Adipocyte (in vitro differentiated cells): ENCODE data around the gene TMEM131L.

Experiments used
- DNase-seq: peaks from one replicate; pipeline ENCODE4 v3.0.0-alpha.2; 2015; ENCODE audit warnings: low read depth
- H3K27me3 ChIP-seq: replicated peaks from 2 replicates; pipeline ENCODE4 v1.7.0; 2013; ENCODE audit warnings: mild to moderate bottlenecking, low read length, moderate library complexity; ENCODE audit not compliant: control insufficient read depth, insufficient read depth
- H3K36me3 ChIP-seq: 2 replicates; pipeline ENCODE4 v1.7.0; 2013; ENCODE audit warnings: low read length, mild to moderate bottlenecking, moderate library complexity; ENCODE audit not compliant: control insufficient read depth, insufficient read depth, severe bottlenecking
- H3K4me1 ChIP-seq: 2 replicates; pipeline ENCODE4 v1.7.0; 2013; ENCODE audit warnings: mild to moderate bottlenecking, low read length, moderate library complexity; ENCODE audit not compliant: control insufficient read depth, insufficient read depth
- H3K4me3 ChIP-seq: 2 replicates; pipeline ENCODE4 v1.7.0; 2013; ENCODE audit warnings: mild to moderate bottlenecking, low read length, moderate library complexity
- H3K9ac ChIP-seq: 2 replicates; pipeline ENCODE4 v1.7.0; 2013; ENCODE audit warnings: mild to moderate bottlenecking, low read length, moderate library complexity
- H3K9me3 ChIP-seq: 2 replicates; pipeline ENCODE4 v1.7.0; 2013; ENCODE audit warnings: mild to moderate bottlenecking, low read length, moderate library complexity; ENCODE audit not compliant: control insufficient read depth

The TMEM131L gene

DNA sequence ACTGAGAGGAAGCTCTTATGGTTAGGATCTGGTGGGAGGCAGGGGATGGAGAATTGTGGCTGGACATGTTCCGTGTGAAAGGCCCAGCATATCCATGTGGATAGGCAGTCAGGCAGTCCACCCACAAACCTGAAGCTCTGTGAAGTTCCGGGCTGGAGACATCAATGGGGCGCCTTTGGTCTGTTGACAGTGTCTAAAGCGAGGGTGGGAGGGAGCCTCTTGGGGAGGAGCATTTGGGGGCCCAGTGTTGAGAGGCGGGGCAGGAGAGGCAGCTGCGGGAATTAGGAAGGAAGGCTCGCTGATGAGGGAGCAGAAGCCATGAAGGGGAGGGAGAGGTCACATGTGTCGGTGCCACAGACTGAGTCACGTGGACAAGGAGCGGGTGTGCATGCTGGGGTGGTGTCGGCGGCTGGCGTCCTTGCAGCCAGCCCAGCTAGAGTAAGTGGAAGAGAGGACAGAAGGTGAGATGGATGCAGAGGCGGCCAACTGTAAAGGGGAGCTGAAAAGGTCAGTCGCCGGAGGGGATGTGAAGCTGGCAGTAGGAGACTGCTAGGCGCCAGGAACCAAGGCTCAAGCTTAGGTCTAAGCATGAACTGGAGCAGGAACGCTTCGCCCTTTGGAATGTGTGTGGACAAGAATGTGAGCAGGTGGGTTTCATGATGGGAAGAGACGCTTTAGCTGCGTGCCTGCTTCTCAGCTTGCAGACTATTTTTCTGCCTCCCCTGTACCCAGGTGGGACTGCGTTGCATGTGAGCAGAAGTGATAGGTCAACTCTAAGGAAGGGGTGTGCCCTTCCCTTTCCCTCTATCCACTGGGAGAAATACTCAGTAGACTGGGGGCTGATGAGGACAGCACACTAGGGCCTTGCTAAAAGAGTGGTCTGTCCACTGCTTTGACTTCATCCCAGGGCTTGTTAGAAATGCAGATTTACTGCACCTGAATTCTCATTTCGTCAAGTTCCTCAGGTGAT lies 174.0 kb downstream of the TMEM131L start:
- Histone ChIP-seq H3K27me3 (no peaks in the 10 kb centered on the region), H3K4me1 (no peaks in the 10 kb centered on the region), H3K4me3 (no peak overlapping the region), H3K36me3 (peaks cover 3% of the 10 kb centered on the region), H3K9ac (no peak overlapping the region), H3K9me3 (no peaks in the 10 kb centered on the region)
- DNase-seq: no peak

- Histone ChIP-seq H3K36me3 (no peaks in the 10 kb centered on the region), H3K9ac (no peak overlapping the region), H3K4me1 (no peaks in the 10 kb centered on the region), H3K9me3 (no peaks in the 10 kb centered on the region), H3K27me3 (no peaks in the 10 kb centered on the region), H3K4me3 (no peak overlapping the region)
- DNase-seq: no peak
Observed at GRCh38 chr4:153641532-153641931, 175.4 kb downstream of the TMEM131L start.

- Histone ChIP-seq H3K4me3 (no peak overlapping the region), H3K9ac (no peak overlapping the region), H3K4me1 (no peaks in the 10 kb centered on the region), H3K36me3 (no peaks in the 10 kb centered on the region), H3K9me3 (no peaks in the 10 kb centered on the region), H3K27me3 (no peaks in the 10 kb centered on the region)
- peak; percentile 49 for DNase-seq
Observed at GRCh38 chr4:153643406-153644383, 177.5 kb downstream of the TMEM131L start.

DNA sequence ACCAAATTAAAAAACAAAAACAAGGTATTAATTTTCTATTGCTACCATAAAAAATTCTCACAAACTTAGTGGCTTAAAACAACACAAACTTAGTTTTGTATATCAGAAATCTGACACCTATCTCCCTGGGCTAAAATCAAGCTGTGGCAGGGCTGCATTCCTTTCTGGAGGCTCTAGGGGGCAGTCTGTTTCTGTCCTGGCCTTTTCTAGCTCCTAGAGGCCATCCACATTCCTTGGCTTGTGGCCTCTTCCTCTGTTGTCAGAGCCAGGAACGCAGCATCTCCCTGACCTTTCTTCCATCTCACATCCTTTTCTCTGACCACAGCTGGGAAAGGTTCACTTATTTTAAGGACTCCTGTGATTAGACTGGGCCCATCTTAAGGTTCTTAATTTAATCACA lies 179.0 kb downstream of the TMEM131L start:
- H3K4me3 ChIP-seq: no peak overlapping the region
- no peaks in the 10 kb centered on the region for H3K27me3 ChIP-seq
- H3K9me3 ChIP-seq: no peaks in the 10 kb centered on the region
- H3K36me3 ChIP-seq: no peaks in the 10 kb centered on the region
- no peak overlapping the region for H3K9ac ChIP-seq
- DNase-seq: no peak
- no peaks in the 10 kb centered on the region for H3K4me1 ChIP-seq

- H3K36me3 ChIP-seq: no peaks in the 10 kb centered on the region
- no peak overlapping the region for H3K4me3 ChIP-seq
- H3K9me3 ChIP-seq: no peaks in the 10 kb centered on the region
- peak; percentile 62 for DNase-seq
- no peak overlapping the region for H3K9ac ChIP-seq
- no peaks in the 10 kb centered on the region for H3K27me3 ChIP-seq
- no peaks in the 10 kb centered on the region for H3K4me1 ChIP-seq
Observed at GRCh38 chr4:153646261-153646660, 180.1 kb downstream of the TMEM131L start.

GRCh38 chr4:153646978-153647377 lies 180.8 kb downstream of the TMEM131L start:
- Histone ChIP-seq H3K36me3 (no peaks in the 10 kb centered on the region), H3K27me3 (no peaks in the 10 kb centered on the region), H3K4me1 (peaks cover 3% of the 10 kb centered on the region), H3K4me3 (no peak overlapping the region), H3K9me3 (no peaks in the 10 kb centered on the region), H3K9ac (no peak overlapping the region)
- DNase-seq: no peak

DNA sequence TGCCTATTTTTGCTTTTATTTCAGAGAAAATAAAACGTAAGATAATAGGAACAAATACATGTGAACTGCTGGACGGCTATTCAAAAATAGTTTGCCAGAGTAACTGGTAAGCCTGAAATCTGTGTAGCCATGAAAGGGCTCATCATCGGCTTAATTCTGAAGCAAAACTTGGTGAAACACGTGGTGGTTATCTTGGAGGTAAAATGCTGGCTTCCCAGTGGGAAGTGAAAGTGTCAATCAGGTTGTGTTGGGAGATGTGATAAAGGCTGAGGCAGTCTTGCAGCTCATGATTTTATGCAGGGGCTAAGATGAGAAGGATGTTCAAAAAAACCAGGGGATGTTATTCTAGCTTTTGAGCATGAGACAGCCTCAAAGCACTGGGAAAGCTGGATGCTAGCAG lies 181.8 kb downstream of the TMEM131L start:
- H3K36me3 ChIP-seq: no peaks in the 10 kb centered on the region
- H3K4me1 ChIP-seq: peaks cover 5% of the 10 kb centered on the region
- H3K4me3 ChIP-seq: no peak overlapping the region
- no peaks in the 10 kb centered on the region for H3K9me3 ChIP-seq
- DNase-seq: no peak
- H3K9ac ChIP-seq: no peak overlapping the region
- H3K27me3 ChIP-seq: no peaks in the 10 kb centered on the region

DNA sequence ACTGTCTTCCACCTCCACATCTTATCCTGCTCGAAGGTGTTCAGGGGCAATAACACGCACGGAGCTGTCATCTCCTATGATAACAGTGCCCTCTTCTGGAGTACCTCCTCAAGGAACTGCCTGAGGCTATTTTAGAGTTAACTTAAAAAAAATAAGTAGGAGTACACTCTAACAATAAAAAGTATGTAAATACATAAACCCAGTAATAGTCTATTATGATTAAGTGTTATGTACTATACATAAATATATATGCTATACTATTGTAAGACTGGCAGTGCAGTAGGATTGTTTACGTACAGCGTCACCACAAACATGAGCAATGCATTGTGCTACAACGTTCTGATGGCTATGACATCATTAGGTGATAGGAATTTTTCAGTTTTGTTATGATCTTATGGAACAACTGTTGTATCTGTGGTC lies 183.4 kb downstream of the TMEM131L start:
- no peaks in the 10 kb centered on the region for H3K27me3 ChIP-seq
- H3K4me3 ChIP-seq: no peak overlapping the region
- H3K4me1 ChIP-seq: peaks cover 5% of the 10 kb centered on the region
- no peaks in the 10 kb centered on the region for H3K36me3 ChIP-seq
- no peak overlapping the region for H3K9ac ChIP-seq
- H3K9me3 ChIP-seq: no peaks in the 10 kb centered on the region
- DNase-seq: peak; percentile 43

- H3K4me3 ChIP-seq: no peak overlapping the region
- peaks cover 13% of the 10 kb centered on the region for H3K4me1 ChIP-seq
- H3K9ac ChIP-seq: no peak overlapping the region
- H3K27me3 ChIP-seq: no peaks in the 10 kb centered on the region
- H3K9me3 ChIP-seq: no peaks in the 10 kb centered on the region
- no peak for DNase-seq
- no peaks in the 10 kb centered on the region for H3K36me3 ChIP-seq
Observed at GRCh38 chr4:153651116-153651515, 185.0 kb downstream of the TMEM131L start.

GRCh38 chr4:153651587-153651986 lies 185.4 kb downstream of the TMEM131L start:
- no peak overlapping the region for H3K9ac ChIP-seq
- H3K27me3 ChIP-seq: no peaks in the 10 kb centered on the region
- H3K36me3 ChIP-seq: no peaks in the 10 kb centered on the region
- DNase-seq: no peak
- H3K9me3 ChIP-seq: no peaks in the 10 kb centered on the region
- peaks cover 17% of the 10 kb centered on the region for H3K4me1 ChIP-seq
- no peak overlapping the region for H3K4me3 ChIP-seq
